CD14-positive monocyte (primary cell): ENCODE data around the gene SLC50A1. TPM values are rescaled to one million over a fixed set of nuclear protein-coding genes. Genes with fewer than 3 reads are reported as not detected.

ENCODE experiments used
- DNase-seq, 3 donors: peaks; one replicate each; pipeline ENCODE4 v3.0.0-alpha.2; 2011 to 2022
- H2AFZ ChIP-seq: 2 replicates; pipeline ENCODE4 v1.6.0; 2012; ENCODE audit warnings: mild to moderate bottlenecking, low read depth, low read length, inconsistent platforms; ENCODE audit not compliant: insufficient read depth, poor library complexity, severe bottlenecking
- H3K27ac ChIP-seq, 2 donors: 1 replicate in 1 of 2; 2 replicates in 1 of 2; pipeline ENCODE4 v1.5.1; 2012 to 2013; ENCODE audit warnings: low read length in 2 of 2, control low read depth in 1 of 2, inconsistent platforms in 1 of 2, low read depth in 1 of 2, mild to moderate bottlenecking in 1 of 2
- H3K27me3 ChIP-seq, 2 donors: one replicate each; pipeline versions ENCODE4 v1.6.0 to v1.6.1; 2011 to 2013; ENCODE audit warnings: low read length in 2 of 2; ENCODE audit not compliant: control insufficient read depth in 2 of 2, insufficient read depth in 2 of 2
- H3K36me3 ChIP-seq, 2 donors: replicated peaks in 1 of 2; 1 replicate in 1 of 2; 2 replicates in 1 of 2; pipeline versions ENCODE4 v1.5.1 to v1.6.1; 2012 to 2013; ENCODE audit warnings: low read length in 2 of 2, control low read depth in 1 of 2, inconsistent platforms in 1 of 2, mild to moderate bottlenecking in 1 of 2; ENCODE audit not compliant: insufficient read depth in 2 of 2, control insufficient read depth in 1 of 2
- H3K4me1 ChIP-seq, 2 donors: 1 replicate in 1 of 2; 2 replicates in 1 of 2; pipeline versions ENCODE4 v1.5.1 to v1.6.1; 2012 to 2013; ENCODE audit warnings: low read length in 2 of 2, control low read depth in 1 of 2, inconsistent platforms in 1 of 2, mild to moderate bottlenecking in 1 of 2, moderate library complexity in 1 of 2; ENCODE audit not compliant: insufficient read depth in 2 of 2, control insufficient read depth in 1 of 2
- H3K4me2 ChIP-seq: replicated peaks from 2 replicates; pipeline ENCODE3; 2012; ENCODE audit warnings: low read length, moderate library complexity, mild to moderate bottlenecking; ENCODE audit not compliant: poor library complexity, severe bottlenecking; ENCODE audit errors: extremely low read depth
- H3K4me3 ChIP-seq, 3 experiments: fragments of 200-600 bp in 1 of 3; sonication (generic) in 1 of 3; replicated peaks in 1 of 3; 1 replicate in 2 of 3; 2 replicates in 1 of 3; pipeline ENCODE4 v1.5.1; 2011 to 2013; ENCODE audit warnings: low read length in 3 of 3, mild to moderate bottlenecking in 3 of 3, control low read depth in 2 of 3, low read depth in 2 of 3, inconsistent platforms in 1 of 3, moderate library complexity in 1 of 3
- H3K79me2 ChIP-seq: 2 replicates; pipeline ENCODE4 v1.6.0; 2012; ENCODE audit warnings: mild to moderate bottlenecking, control low read depth, inconsistent platforms, low read length, moderate library complexity; ENCODE audit not compliant: insufficient read depth
- H3K9ac ChIP-seq: 2 replicates; pipeline ENCODE4 v1.6.0; 2017; ENCODE audit warnings: low read length, mild to moderate bottlenecking; ENCODE audit not compliant: insufficient read depth, poor library complexity, severe bottlenecking
- H3K9me3 ChIP-seq, 2 donors: replicated peaks in 1 of 2; 1 replicate in 1 of 2; 2 replicates in 1 of 2; pipeline versions ENCODE4 v1.5.1 to v1.6.1; 2012 to 2013; ENCODE audit warnings: low read length in 2 of 2, control low read depth in 1 of 2; ENCODE audit not compliant: control insufficient read depth in 1 of 2, insufficient read depth in 1 of 2
- H4K20me1 ChIP-seq: 2 replicates; pipeline ENCODE4 v1.6.0; 2012; ENCODE audit warnings: mild to moderate bottlenecking, low read length, control low read depth, moderate library complexity; ENCODE audit not compliant: insufficient read depth
- H3K27ac Mint-ChIP-seq, 7 donors: one replicate each; pipeline ENCODE4 v1.8.0; 2020; ENCODE audit warnings: mild to moderate bottlenecking in 7 of 7, mixed read lengths in 7 of 7, moderate library complexity in 6 of 7, inconsistent platforms in 2 of 7
- H3K27me3 Mint-ChIP-seq, 3 donors: one replicate each; pipeline ENCODE4 v1.8.0; 2021 to 2022; ENCODE audit warnings: low read depth in 3 of 3, mild to moderate bottlenecking in 3 of 3, mixed read lengths in 3 of 3, moderate library complexity in 3 of 3, inconsistent platforms in 1 of 3
- H3K36me3 Mint-ChIP-seq, 2 donors: one replicate each; pipeline ENCODE4 v1.8.0; 2020; ENCODE audit warnings: mixed read lengths in 2 of 2, inconsistent platforms in 1 of 2, mild to moderate bottlenecking in 1 of 2
- H3K4me1 Mint-ChIP-seq: one replicate; pipeline ENCODE4 v1.8.0; 2020; ENCODE audit warnings: mild to moderate bottlenecking, mixed read lengths
- H3K4me3 Mint-ChIP-seq, 2 donors: one replicate each; pipeline ENCODE4 v1.8.0; 2020; ENCODE audit warnings: mild to moderate bottlenecking in 2 of 2, mixed read lengths in 2 of 2, moderate library complexity in 1 of 2
- H3K9me3 Mint-ChIP-seq, 7 donors: one replicate each; pipeline ENCODE4 v1.8.0; 2020 to 2022; ENCODE audit warnings: mixed read lengths in 7 of 7, mild to moderate bottlenecking in 6 of 7, moderate library complexity in 6 of 7, inconsistent platforms in 2 of 7
- CTCF ChIP-seq: fragments of 200-600 bp; IDR thresholded peaks from one replicate; pipeline ENCODE4 v1.8.0; 2022; ENCODE audit warnings: antibody characterized with exemption, mild to moderate bottlenecking
- WGBS: methylation state at CpG from one replicate; pipeline ENCODE4 v1.1.5; 2013; ENCODE audit warnings: missing lambda C conversion rate; ENCODE audit not compliant: insufficient coverage; 5-methylcytosine and 5-hydroxymethylcytosine counted together
- intact Hi-C, 2 donors: fragments of 100-400 bp; cut with micrococcal nuclease; formaldehyde crosslinking; loops; one replicate each; pipeline versions ENCODE4 v1.15.0 to v1.15.1; 2023
- polyA plus RNA-seq, 3 donors: library from polyadenylated mRNA; depleted of rRNA in 1 of 3; unstranded in 2 of 3; stranded (reverse) in 1 of 3; fragments of 300-500 nt in 2 of 3; fragments of >200 nt in 1 of 3; fragmentation: Illumina TruSeq in 2 of 3; gene quantifications; 1 replicate in 2 of 3; 2 replicates in 1 of 3; pipeline ENCODE4 v1.2.3, GENCODE V29; 2012 to 2021

Gene SLC50A1
- polyA plus RNA-seq, 3 donors: 40.0 to 50.8 (median 49.4) TPM

- H4K20me1 ChIP-seq: no peaks in the 10 kb centered on the region
- peaks cover 6% of the 10 kb centered on the region for H3K4me1 Mint-ChIP-seq
- H3K4me3 ChIP-seq: no peak overlapping the region
- peaks cover 0 to 6% of the 10 kb centered on the region in 2 donors for H3K27me3 ChIP-seq
- H2AFZ ChIP-seq: no peak overlapping the region
- WGBS: 97% methylated on average over 5 of the region's 6 CpGs
- H3K27ac ChIP-seq: no peak overlapping the region
- no peak overlapping the region for H3K27ac Mint-ChIP-seq
- no peak overlapping the region for H3K4me3 Mint-ChIP-seq
- no peak for TF ChIP-seq CTCF
- H3K27me3 Mint-ChIP-seq: peaks cover 5 to 15% (median 11%) of the 10 kb centered on the region in 3 donors
- no peaks in the 10 kb centered on the region for H3K9me3 Mint-ChIP-seq
- no peaks in the 10 kb centered on the region for H3K9me3 ChIP-seq
- no peak overlapping the region for H3K9ac ChIP-seq
- H3K79me2 ChIP-seq: no peaks in the 10 kb centered on the region
- peaks cover 0 to 7% of the 10 kb centered on the region in 2 donors for H3K4me1 ChIP-seq
- H3K36me3 Mint-ChIP-seq: peaks cover 0 to 4% of the 10 kb centered on the region in 2 donors
- H3K36me3 ChIP-seq: no peaks in the 10 kb centered on the region
- H3K4me2 ChIP-seq: no peak overlapping the region
- intact Hi-C loops: loop anchor here in 1 of 2 donors (2.0 to 5.0 kb wide), 2 partner anchors 35 to 75 kb away; partner anchors contain the start of gene EFNA1
- DNase-seq: no peak
Observed at GRCh38 chr1:155092131-155092530, 43.5 kb upstream of the SLC50A1 start.

GRCh38 chr1:155092641-155093040 lies 43.0 kb upstream of the SLC50A1 start:
- TF ChIP-seq CTCF: no peak
- DNase-seq: peak in 1 of 3 donors; percentile 2
- no peak overlapping the region for H3K4me3 ChIP-seq
- peaks cover 0 to 6% of the 10 kb centered on the region in 2 donors for H3K27me3 ChIP-seq
- H3K9me3 ChIP-seq: no peaks in the 10 kb centered on the region
- no peak overlapping the region for H3K27ac ChIP-seq
- 100% methylated on average over 8 of the region's 12 CpGs for WGBS
- no peak overlapping the region for H2AFZ ChIP-seq
- H3K36me3 ChIP-seq: no peaks in the 10 kb centered on the region
- Mint-ChIP-seq H3K27me3 (peaks cover 5 to 15% (median 11%) of the 10 kb centered on the region in 3 donors), H3K4me1 (peaks cover 6% of the 10 kb centered on the region), H3K36me3 (no peaks in the 10 kb centered on the region), H3K27ac (no peak overlapping the region), H3K9me3 (no peaks in the 10 kb centered on the region), H3K4me3 (no peak overlapping the region)
- H3K4me2 ChIP-seq: no peak overlapping the region
- H4K20me1 ChIP-seq: no peaks in the 10 kb centered on the region
- no peaks in the 10 kb centered on the region for H3K79me2 ChIP-seq
- no peak overlapping the region for H3K9ac ChIP-seq
- intact Hi-C loops: loop anchor here in 1 of 2 donors (2.0 to 5.0 kb wide), 2 partner anchors 35 to 74 kb away; partner anchors contain the start of gene EFNA1
- peaks cover 0 to 7% of the 10 kb centered on the region in 2 donors for H3K4me1 ChIP-seq
